ENCODE results near the gene TMPRSS6. TPM values are rescaled to one million over a fixed set of nuclear protein-coding genes. Genes with fewer than 3 reads are reported as not detected.

Gene TMPRSS6
- total and polyA plus RNA-seq, 2 of the 8 experiments (the other 6 are each of a cell fraction or from before 2014, with no cell fraction given): 0.02 TPM; not detected in 1

DNA sequence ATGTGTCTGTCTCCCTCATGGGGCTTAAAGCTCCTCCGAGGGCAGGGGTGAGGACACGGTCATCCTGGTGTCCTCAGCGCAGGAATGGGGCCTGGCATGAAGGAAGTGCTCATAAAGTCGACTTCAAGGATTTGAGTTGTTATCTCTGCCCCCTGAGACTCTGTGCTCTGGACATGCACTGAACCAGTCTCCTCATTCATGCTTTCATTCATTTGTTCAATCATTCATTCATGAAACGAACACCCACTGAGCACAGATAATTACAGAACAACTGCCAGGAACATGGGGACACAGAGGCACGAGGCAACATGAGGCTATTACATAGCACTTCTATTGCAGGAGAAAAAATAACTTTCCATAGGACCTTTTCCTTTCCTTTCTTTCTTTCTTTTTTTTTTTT, 16.5 kb downstream of the TMPRSS6 start (continued):
- TF ChIP-seq SUZ12 (IDR thresholded peaks at IDR 0.05; ENCODE audit: low read length) (no peak), CHD2 (IDR thresholded peaks at IDR 0.05; ENCODE audit: low read length) (no peak), SP2 (IDR thresholded peaks at IDR 0.05; ENCODE audit: low read length) (no peak), CBX5 (IDR thresholded peaks at IDR 0.05; ENCODE audit: low read depth, low read length) (no peak), CEBPB (IDR thresholded peaks at IDR 0.05; ENCODE audit: low read depth, low read length) (no peak), JUND (IDR thresholded peaks at IDR 0.05; ENCODE audit: low read length) (no peak)
